SK-N-SH (cell line): ENCODE measurements around the gene ITSN2. TPM values are rescaled to one million over a fixed set of nuclear protein-coding genes. Genes with fewer than 3 reads are reported as not detected.

Experiments used
- CTCF ChIA-PET: fragments of 300-600, 350-600 bp; formaldehyde crosslinking; extraction: SDS; loops from one replicate; lab custom pipeline; 2021; lab: Yijun Ruan, JAX
- POLR2A ChIA-PET: fragments of 350-600 bp; sonication (Branson Sonifier 250); formaldehyde crosslinking; extraction: SDS; loops from one replicate; lab custom pipeline; 2020; ENCODE audit warnings: antibody characterized with exemption, inconsistent platforms; lab: Yijun Ruan, JAX
- DNase-seq: peaks from one replicate; pipeline ENCODE4 v3.0.0; 2012
- H2AFZ ChIP-seq: fragments of 200-600 bp; sonication (generic); 2 replicates; pipeline ENCODE4 v1.8.1; 2016; ENCODE audit warnings: antibody characterized with exemption, mild to moderate bottlenecking, low read depth
- H3F3A ChIP-seq: fragments of 200-600 bp; sonication (generic); replicated peaks from 2 replicates; pipeline ENCODE3; 2016; ENCODE audit warnings: antibody characterized with exemption, mild to moderate bottlenecking; ENCODE audit not compliant: insufficient read depth
- H3K27ac ChIP-seq, 2 experiments: fragments of 200-500 bp in 1 of 2; fragments of 200-600 bp in 1 of 2; sonication (Bioruptor generic) in 1 of 2; sonication (generic), shearing (Covaris generic) in 1 of 2; 2 replicates each; pipeline versions ENCODE4 v1.5.1 to v1.6.1; 2014 to 2016; ENCODE audit warnings: low read depth in 2 of 2, inconsistent platforms in 1 of 2, low read length in 1 of 2, mild to moderate bottlenecking in 1 of 2, mixed read lengths in 1 of 2
- H3K27me3 ChIP-seq: fragments of 200-600 bp; sonication (generic), shearing (Covaris generic); 2 replicates; pipeline ENCODE4 v1.6.1; 2016; ENCODE audit warnings: mixed run types; ENCODE audit not compliant: insufficient read depth
- H3K36me3 ChIP-seq, 2 experiments: fragments of 200-500 bp in 1 of 2; fragments of 200-600 bp in 1 of 2; sonication (Bioruptor generic) in 1 of 2; sonication (generic) in 1 of 2; replicated peaks in 1 of 2; 2 replicates each; pipeline versions ENCODE3 to v1.5.1; 2014 to 2016; ENCODE audit warnings: low read length in 1 of 2, mild to moderate bottlenecking in 1 of 2; ENCODE audit not compliant: insufficient read depth in 2 of 2, control insufficient read depth in 1 of 2
- H3K4me1 ChIP-seq, 2 experiments: fragments of 200-500 bp in 1 of 2; fragments of 200-600 bp in 1 of 2; sonication (Bioruptor generic) in 1 of 2; sonication (generic), shearing (Covaris generic) in 1 of 2; 2 replicates each; pipeline versions ENCODE4 v1.5.1 to v1.6.1; 2014 to 2016; ENCODE audit warnings: low read depth in 1 of 2, low read length in 1 of 2, mixed run types in 1 of 2; ENCODE audit not compliant: insufficient read depth in 2 of 2, control insufficient read depth in 1 of 2
- H3K4me2 ChIP-seq: fragments of 200-600 bp; sonication (generic), shearing (Covaris generic); 2 replicates; pipeline ENCODE4 v1.6.1; 2017; ENCODE audit warnings: mixed run types
- H3K4me3 ChIP-seq, 2 experiments: fragments of 200-500 bp in 1 of 2; fragments of 200-600 bp in 1 of 2; sonication (Bioruptor generic) in 1 of 2; sonication (generic), shearing (Covaris generic) in 1 of 2; 2 replicates each; pipeline versions ENCODE4 v1.5.1 to v1.8.1; 2014 to 2016; ENCODE audit warnings: low read depth in 2 of 2, inconsistent platforms in 1 of 2, low read length in 1 of 2, mild to moderate bottlenecking in 1 of 2, mixed read lengths in 1 of 2, moderate library complexity in 1 of 2
- H3K79me2 ChIP-seq: fragments of 200-600 bp; sonication (generic); 2 replicates; pipeline ENCODE4 v1.8.1; 2017; ENCODE audit warnings: mild to moderate bottlenecking; ENCODE audit not compliant: insufficient read depth
- H3K9ac ChIP-seq: fragments of 200-600 bp; sonication (generic); 2 replicates; pipeline ENCODE4 v1.6.1; 2017; ENCODE audit warnings: mixed run types
- H3K9me2 ChIP-seq: fragments of 200-600 bp; sonication (generic); 2 replicates; pipeline ENCODE4 v1.6.1; 2017; ENCODE audit warnings: mixed run types
- H3K9me3 ChIP-seq: fragments of 200-600 bp; sonication (generic); 2 replicates; pipeline ENCODE4 v1.6.1; 2017; ENCODE audit warnings: mixed run types, mild to moderate bottlenecking, moderate library complexity
- H4K20me1 ChIP-seq: fragments of 200-600 bp; sonication (generic); 2 replicates; pipeline ENCODE4 v1.6.1; 2017; ENCODE audit warnings: mild to moderate bottlenecking, mixed run types; ENCODE audit not compliant: insufficient read depth
- CHD2 ChIP-seq: fragments of 150-350 bp; IDR thresholded peaks from 2 replicates; pipeline ENCODE4 v1.6.1; 2018; ENCODE audit warnings: low read length; ENCODE audit not compliant: partially characterized antibody
- EP300 ChIP-seq, 2 experiments: IDR thresholded peaks; 2 replicates each; pipeline versions ENCODE4 v1.4.0 to v1.6.1; 2012; ENCODE audit warnings: borderline replicate concordance in 1 of 2, low read depth in 1 of 2, low read length in 1 of 2
- EZH2phosphoT487 ChIP-seq: fragments of 200-600 bp; sonication (generic); IDR thresholded peaks from 2 replicates; pipeline ENCODE4 v1.6.1; 2017; ENCODE audit warnings: low read depth, mixed run types, mild to moderate bottlenecking, antibody characterized with exemption, moderate library complexity, borderline replicate concordance
- GABPA ChIP-seq: IDR thresholded peaks from 2 replicates; pipeline ENCODE4 v1.4.0; 2012; ENCODE audit warnings: low read depth, mild to moderate bottlenecking
- GATA2 ChIP-seq: sonication (generic); formaldehyde crosslinking; IDR thresholded peaks from 2 replicates; pipeline ENCODE4 v1.5.0; 2020; ENCODE audit warnings: mild to moderate bottlenecking, missing genetic modification reagents
- MXI1 ChIP-seq: IDR thresholded peaks from 2 replicates; pipeline ENCODE4 v1.6.1; 2012; ENCODE audit warnings: mild to moderate bottlenecking, low read depth, low read length, improper control_type of control experiment
- NFIC ChIP-seq: IDR thresholded peaks from 2 replicates; pipeline ENCODE4 v1.4.0; 2012; ENCODE audit warnings: borderline replicate concordance
- NRF1 ChIP-seq: IDR thresholded peaks from 2 replicates; pipeline ENCODE4 v1.6.1; 2012; ENCODE audit warnings: low read depth, mild to moderate bottlenecking, low read length
- POLR2AphosphoS5 ChIP-seq: IDR thresholded peaks from 2 replicates; pipeline ENCODE4 v1.6.1; 2012; ENCODE audit warnings: low read depth, low read length
- RCOR1 ChIP-seq: fragments of 150-350 bp; IDR thresholded peaks from 2 replicates; pipeline ENCODE4 v1.6.1; 2017; ENCODE audit warnings: antibody characterized with exemption, low read length
- RFX5 ChIP-seq: IDR thresholded peaks from 2 replicates; pipeline ENCODE4 v1.6.1; 2012; ENCODE audit warnings: mild to moderate bottlenecking, improper control_type of control experiment, low read length
- RXRA ChIP-seq: IDR thresholded peaks from 2 replicates; pipeline ENCODE4 v1.4.0; 2012; ENCODE audit warnings: low read depth, mild to moderate bottlenecking, borderline replicate concordance
- SIN3A ChIP-seq: IDR thresholded peaks from 2 replicates; pipeline ENCODE4 v1.6.1; 2012; ENCODE audit warnings: low read depth, mild to moderate bottlenecking, low read length, moderate library complexity, borderline replicate concordance
- SMC3 ChIP-seq: IDR thresholded peaks from 2 replicates; pipeline ENCODE4 v1.6.1; 2012; ENCODE audit warnings: low read depth, low read length, improper control_type of control experiment
- TCF12 ChIP-seq: IDR thresholded peaks from 2 replicates; pipeline ENCODE4 v1.4.0; 2012
- TEAD4 ChIP-seq: IDR thresholded peaks from 2 replicates; pipeline ENCODE4 v1.4.0; 2012; ENCODE audit warnings: mild to moderate bottlenecking, borderline replicate concordance; ENCODE audit not compliant: insufficient read depth
- YY1 ChIP-seq: IDR thresholded peaks from 2 replicates; pipeline ENCODE4 v1.4.0; 2012; ENCODE audit warnings: low read depth, mild to moderate bottlenecking
- WGBS: methylation state at CpG from one replicate; pipeline ENCODE4 v1.1.6; 2017; ENCODE audit warnings: low lambda C conversion rate; 5-methylcytosine and 5-hydroxymethylcytosine counted together
- polyA plus RNA-seq, 3 experiments: library from polyadenylated mRNA; depleted of rRNA; stranded (reverse); fragments of >200 nt; gene quantifications; 2 replicates each; pipeline ENCODE4 v1.2.3, GENCODE V29; 2012
- TF ChIP-seq, protein P1 (sequence below): IDR thresholded peaks from 2 replicates; pipeline ENCODE4 v1.4.0; 2012; ENCODE audit warnings: low read depth, borderline replicate concordance
- TF ChIP-seq, protein P2 (sequence below): IDR thresholded peaks from 2 replicates; pipeline ENCODE4 v1.6.1; 2012; ENCODE audit warnings: mild to moderate bottlenecking, low read depth, low read length, moderate library complexity

Gene ITSN2
- polyA plus RNA-seq, 1 of the 3 experiments (the other 2 are of a cell fraction), result 11.9 TPM

DNA sequence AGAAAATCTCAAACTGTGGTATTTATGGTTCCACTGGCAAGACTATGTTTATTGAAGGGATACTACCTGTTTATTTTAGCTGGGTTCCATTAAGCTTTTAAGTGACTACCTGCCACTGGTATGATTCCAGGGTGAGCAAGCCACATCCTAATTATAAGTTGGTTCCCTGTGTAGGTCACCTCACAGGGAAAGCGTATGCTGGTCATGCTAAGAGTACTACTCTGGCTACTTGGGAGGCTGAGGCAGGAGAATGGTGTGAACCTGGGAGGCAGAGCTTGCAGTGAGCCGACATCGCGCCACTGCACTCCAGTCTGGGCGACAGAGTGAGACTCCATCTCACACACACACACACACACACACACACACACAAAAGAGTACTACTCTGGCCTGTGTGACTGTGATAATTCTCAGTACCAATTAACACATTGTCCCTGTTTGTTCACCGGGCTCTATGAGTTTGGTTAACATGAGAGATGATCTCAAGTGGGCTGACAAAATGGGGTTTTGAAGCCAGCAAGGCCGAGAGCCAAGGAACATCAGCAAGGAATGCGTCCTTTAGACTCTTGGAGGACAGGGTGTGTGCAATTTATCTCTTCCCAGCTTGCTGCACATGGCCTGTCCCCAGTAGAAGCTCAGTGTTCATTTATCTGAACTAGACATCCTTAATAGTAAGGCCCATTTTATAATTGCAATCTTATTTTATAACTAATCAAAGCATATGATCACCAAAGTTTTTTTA is 15.2 kb upstream of the ITSN2 start:
- Histone ChIP-seq H3K27ac (no peak overlapping the region), H3K36me3 (no peaks in the 10 kb centered on the region), H3K4me2 (no peak overlapping the region), H3K79me2 (no peaks in the 10 kb centered on the region), H2AFZ (no peak overlapping the region), H3K9me3 (no peaks in the 10 kb centered on the region), H3K4me3 (no peak overlapping the region), H3F3A (no peaks in the 10 kb centered on the region), H3K9me2 (no peaks in the 10 kb centered on the region), H4K20me1 (no peaks in the 10 kb centered on the region), H3K9ac (no peak overlapping the region)
- ChIA-PET CTCF (interaction anchor here (0.6 to 2.0 kb wide), 3 partner anchors 452 to 551 kb away, joined by 3 to 6 read pairs (median 5); no protein-coding TSS in a partner anchor), POLR2A (no interaction called here)
- no peak for DNase-seq
- WGBS, result 82% methylated on average over 7 of the region's 8 CpGs
- TF ChIP-seq EP300 (IDR thresholded peaks at IDR 0.05; ENCODE audit: borderline replicate concordance in 1 of 2, low read depth in 1 of 2, low read length in 1 of 2) (no peak), RXRA (no peak), YY1 (no peak), GABPA (no peak), GATA2 (CRISPR knock-in tag) (no peak), EZH2phosphoT487 (no peak), RCOR1 (no peak), SIN3A (no peak), NRF1 (no peak), MXI1 (no peak), CHD2 (no peak), SMC3 (no peak)
- TF ChIP-seq, protein P1, sequence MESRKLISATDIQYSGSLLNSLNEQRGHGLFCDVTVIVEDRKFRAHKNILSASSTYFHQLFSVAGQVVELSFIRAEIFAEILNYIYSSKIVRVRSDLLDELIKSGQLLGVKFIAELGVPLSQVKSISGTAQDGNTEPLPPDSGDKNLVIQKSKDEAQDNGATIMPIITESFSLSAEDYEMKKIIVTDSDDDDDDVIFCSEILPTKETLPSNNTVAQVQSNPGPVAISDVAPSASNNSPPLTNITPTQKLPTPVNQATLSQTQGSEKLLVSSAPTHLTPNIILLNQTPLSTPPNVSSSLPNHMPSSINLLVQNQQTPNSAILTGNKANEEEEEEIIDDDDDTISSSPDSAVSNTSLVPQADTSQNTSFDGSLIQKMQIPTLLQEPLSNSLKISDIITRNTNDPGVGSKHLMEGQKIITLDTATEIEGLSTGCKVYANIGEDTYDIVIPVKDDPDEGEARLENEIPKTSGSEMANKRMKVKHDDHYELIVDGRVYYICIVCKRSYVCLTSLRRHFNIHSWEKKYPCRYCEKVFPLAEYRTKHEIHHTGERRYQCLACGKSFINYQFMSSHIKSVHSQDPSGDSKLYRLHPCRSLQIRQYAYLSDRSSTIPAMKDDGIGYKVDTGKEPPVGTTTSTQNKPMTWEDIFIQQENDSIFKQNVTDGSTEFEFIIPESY, result no peak
- TF ChIP-seq, all 33 proteins: peak for 0
- H3K4me1 ChIP-seq, result no peaks in the 10 kb centered on the region; a peak in 1 of 4 replicates
- H3K27me3 ChIP-seq, result no peaks in the 10 kb centered on the region

DNA sequence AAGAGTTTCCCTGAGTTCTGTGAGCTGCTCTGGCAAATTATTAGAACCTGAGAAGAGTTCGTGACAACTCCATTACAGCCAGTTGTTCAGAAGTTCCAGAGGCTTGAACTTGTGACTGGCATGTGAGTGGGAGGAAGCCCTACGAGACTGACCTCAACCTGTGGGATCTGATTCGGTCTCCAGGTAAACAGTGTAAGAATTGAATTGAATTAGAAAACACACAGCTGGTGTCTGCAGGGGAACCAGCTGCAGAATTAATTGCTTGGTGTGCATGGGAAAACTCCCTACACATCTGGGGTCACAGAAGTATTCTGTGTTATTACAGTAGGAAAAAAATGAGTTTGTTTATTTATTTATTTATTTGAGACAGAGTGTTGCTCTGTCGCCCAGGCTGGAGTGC is 14.0 kb upstream of the ITSN2 start:
- H3F3A ChIP-seq, result no peaks in the 10 kb centered on the region
- TF ChIP-seq TEAD4, result no peak
- TF ChIP-seq NFIC, result no peak
- TF ChIP-seq, protein P2, sequence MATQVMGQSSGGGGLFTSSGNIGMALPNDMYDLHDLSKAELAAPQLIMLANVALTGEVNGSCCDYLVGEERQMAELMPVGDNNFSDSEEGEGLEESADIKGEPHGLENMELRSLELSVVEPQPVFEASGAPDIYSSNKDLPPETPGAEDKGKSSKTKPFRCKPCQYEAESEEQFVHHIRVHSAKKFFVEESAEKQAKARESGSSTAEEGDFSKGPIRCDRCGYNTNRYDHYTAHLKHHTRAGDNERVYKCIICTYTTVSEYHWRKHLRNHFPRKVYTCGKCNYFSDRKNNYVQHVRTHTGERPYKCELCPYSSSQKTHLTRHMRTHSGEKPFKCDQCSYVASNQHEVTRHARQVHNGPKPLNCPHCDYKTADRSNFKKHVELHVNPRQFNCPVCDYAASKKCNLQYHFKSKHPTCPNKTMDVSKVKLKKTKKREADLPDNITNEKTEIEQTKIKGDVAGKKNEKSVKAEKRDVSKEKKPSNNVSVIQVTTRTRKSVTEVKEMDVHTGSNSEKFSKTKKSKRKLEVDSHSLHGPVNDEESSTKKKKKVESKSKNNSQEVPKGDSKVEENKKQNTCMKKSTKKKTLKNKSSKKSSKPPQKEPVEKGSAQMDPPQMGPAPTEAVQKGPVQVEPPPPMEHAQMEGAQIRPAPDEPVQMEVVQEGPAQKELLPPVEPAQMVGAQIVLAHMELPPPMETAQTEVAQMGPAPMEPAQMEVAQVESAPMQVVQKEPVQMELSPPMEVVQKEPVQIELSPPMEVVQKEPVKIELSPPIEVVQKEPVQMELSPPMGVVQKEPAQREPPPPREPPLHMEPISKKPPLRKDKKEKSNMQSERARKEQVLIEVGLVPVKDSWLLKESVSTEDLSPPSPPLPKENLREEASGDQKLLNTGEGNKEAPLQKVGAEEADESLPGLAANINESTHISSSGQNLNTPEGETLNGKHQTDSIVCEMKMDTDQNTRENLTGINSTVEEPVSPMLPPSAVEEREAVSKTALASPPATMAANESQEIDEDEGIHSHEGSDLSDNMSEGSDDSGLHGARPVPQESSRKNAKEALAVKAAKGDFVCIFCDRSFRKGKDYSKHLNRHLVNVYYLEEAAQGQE, result no peak
- TF ChIP-seq POLR2AphosphoS5, result no peak
- TF ChIP-seq RFX5, result no peak
- no peak for TF ChIP-seq CHD2
- no peak for TF ChIP-seq TCF12
- no peaks in the 10 kb centered on the region for H3K36me3 ChIP-seq
- no peak for DNase-seq
- H3K27me3 ChIP-seq, result no peaks in the 10 kb centered on the region
- no peaks in the 10 kb centered on the region for H4K20me1 ChIP-seq
- H3K79me2 ChIP-seq, result no peaks in the 10 kb centered on the region
- no peaks in the 10 kb centered on the region for H3K9me3 ChIP-seq
- H3K4me3 ChIP-seq, result no peak overlapping the region
- H3K9ac ChIP-seq, result no peak overlapping the region
- ChIA-PET POLR2A (no interaction called here), CTCF (interaction anchor here (1.1 to 1.5 kb wide), 3 partner anchors 290 to 550 kb away, joined by 5 to 9 read pairs (median 6); partner anchors contain the start of genes ATAD2B and TP53I3)
- H3K9me2 ChIP-seq, result no peaks in the 10 kb centered on the region
- no peak overlapping the region for H3K4me2 ChIP-seq
- H3K4me1 ChIP-seq, result no peaks in the 10 kb centered on the region; a peak in 1 of 4 replicates
- H3K27ac ChIP-seq, result no peak overlapping the region
- WGBS, result 52% methylated on average over 3 of the region's 4 CpGs
- no peak overlapping the region for H2AFZ ChIP-seq
